KOPT-K1 (cell line): ENCODE measurements around the gene ECEL1.
"Not testable (repeated sequence)": the region's sequence is repeated elsewhere in the genome, so short reads cannot be mapped to it uniquely, and the experiment has no call there.

Experiments used
- H3K27ac ChIP-seq: fragments of 200-600 bp; sonication (generic); 2 replicates; pipeline ENCODE4 v1.5.1; 2016; ENCODE audit warnings: antibody characterized with exemption, mild to moderate bottlenecking, low read depth, low read length; ENCODE audit not compliant: poor library complexity, severe bottlenecking
- H3K36me3 ChIP-seq: fragments of 200-600 bp; sonication (generic); 2 replicates; pipeline ENCODE4 v1.5.1; 2017; ENCODE audit warnings: antibody characterized with exemption, mild to moderate bottlenecking, low read length, moderate library complexity; ENCODE audit not compliant: insufficient read depth
- H3K9me3 ChIP-seq: fragments of 200-600 bp; sonication (generic); 2 replicates; pipeline ENCODE4 v1.5.1; 2017; ENCODE audit warnings: antibody characterized with exemption, low read length, mild to moderate bottlenecking; ENCODE audit not compliant: insufficient read depth, poor library complexity, severe bottlenecking

ECEL1 gene, protein sequence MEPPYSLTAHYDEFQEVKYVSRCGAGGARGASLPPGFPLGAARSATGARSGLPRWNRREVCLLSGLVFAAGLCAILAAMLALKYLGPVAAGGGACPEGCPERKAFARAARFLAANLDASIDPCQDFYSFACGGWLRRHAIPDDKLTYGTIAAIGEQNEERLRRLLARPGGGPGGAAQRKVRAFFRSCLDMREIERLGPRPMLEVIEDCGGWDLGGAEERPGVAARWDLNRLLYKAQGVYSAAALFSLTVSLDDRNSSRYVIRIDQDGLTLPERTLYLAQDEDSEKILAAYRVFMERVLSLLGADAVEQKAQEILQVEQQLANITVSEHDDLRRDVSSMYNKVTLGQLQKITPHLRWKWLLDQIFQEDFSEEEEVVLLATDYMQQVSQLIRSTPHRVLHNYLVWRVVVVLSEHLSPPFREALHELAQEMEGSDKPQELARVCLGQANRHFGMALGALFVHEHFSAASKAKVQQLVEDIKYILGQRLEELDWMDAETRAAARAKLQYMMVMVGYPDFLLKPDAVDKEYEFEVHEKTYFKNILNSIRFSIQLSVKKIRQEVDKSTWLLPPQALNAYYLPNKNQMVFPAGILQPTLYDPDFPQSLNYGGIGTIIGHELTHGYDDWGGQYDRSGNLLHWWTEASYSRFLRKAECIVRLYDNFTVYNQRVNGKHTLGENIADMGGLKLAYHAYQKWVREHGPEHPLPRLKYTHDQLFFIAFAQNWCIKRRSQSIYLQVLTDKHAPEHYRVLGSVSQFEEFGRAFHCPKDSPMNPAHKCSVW

DNA sequence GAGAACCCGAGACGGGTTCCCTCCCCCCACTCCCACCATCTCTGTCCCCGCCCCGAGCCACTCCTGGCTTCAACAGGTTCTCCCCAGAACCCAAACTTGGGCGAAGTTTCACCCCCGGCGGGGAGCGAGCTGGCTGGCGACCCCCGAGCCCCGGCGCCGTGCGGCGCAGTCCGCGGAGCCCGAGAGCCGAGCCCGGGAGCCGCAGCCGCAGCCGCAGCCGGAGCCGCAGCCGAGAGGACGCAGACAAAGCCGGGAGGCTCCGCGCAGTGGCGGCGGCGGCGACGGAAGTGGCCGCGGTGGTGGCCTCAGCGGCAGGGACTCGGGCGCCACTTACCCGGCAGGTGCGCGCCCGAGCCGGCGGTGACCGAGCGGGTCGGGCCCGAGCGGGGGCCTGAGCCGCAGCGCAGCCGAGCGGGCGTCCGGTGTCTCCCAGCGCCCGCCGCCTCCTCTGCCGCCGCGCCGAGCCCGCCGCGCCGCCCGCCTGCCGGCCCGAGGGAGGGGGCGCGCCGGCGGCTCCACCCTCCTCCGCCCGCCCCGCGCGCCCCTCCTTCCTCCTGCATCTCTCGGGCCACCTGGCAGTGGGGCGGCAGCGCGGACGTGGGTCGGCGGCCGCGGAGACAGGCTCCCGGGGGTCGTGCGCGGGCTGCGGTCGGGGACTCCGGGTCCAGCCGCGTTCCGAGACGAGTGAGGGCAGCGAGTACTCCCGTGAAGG lies at the start of gene ECEL1:
Gene ECEL1, minus strand, starts transcription at position 450 of the 712 bp plus-strand sequence. CDS start 1,181 bp downstream, outside the sequence.
- Histone ChIP-seq H3K36me3 (no peaks in the 10 kb centered on the region), H3K9me3 (no peaks in the 10 kb centered on the region), H3K27ac (no peak within 1 kb of the TSS)

DNA sequence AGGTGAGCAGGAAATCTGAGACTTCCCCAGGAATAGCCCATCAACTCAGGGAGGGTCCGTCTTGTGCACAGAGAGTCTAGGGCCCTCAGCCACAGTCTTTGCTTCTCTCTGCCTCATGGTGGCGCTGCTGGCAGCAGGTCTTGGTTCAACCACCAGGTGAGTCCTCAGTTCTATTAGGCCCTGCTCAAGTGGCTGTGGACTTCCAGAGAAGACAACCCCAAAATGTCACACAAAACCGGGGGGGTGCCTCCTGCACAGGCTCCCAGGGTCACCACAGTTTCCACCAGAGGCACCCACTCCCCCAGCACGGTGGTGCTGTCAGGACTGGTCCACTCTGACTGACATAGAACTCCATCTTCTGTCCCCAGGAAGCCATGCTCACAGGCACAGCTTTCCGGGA lies 49.4 kb upstream of the ECEL1 start:
- Histone ChIP-seq H3K9me3 (no peaks in the 10 kb centered on the region), H3K27ac (no peak overlapping the region), H3K36me3 (no peaks in the 10 kb centered on the region)

DNA sequence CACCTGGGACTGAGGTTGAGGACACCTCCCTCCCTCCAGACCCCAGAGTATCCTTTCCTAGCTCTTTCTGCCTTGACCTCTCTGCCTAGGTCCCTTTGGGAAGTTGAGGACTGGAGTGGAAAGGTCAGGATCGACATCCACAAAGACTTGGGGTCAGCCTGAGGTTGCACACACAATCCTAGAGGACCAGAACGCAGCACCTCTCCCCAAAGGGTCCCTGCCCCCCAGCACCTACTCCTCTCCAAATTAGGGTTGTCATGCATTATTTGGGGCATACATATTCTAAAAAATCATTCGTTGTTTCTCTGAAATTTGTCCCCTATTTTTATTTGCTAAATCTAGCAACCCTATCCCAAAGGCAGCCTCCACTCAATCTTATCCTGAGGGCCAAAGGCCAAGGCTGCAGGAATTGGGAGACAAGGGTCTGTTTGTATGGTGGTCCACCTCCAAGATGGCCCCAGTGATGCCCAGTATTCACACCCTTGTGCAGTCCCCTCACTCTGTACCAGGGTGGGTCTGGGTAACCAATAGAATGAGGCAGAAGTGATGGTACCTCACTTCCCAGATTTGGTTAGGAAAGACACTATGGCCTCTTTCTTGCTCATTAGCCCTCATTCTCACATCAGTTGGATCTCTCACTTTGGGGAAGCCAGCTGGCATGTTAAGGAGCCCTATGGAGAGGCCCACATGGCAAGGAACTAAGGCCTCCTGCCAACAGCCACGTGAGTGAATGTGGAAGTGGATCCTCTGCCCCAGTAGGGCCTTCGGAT lies 48.3 kb upstream of the ECEL1 start:
- no peaks in the 10 kb centered on the region for H3K36me3 ChIP-seq
- H3K9me3 ChIP-seq: no peaks in the 10 kb centered on the region
- H3K27ac ChIP-seq: no peak overlapping the region

DNA sequence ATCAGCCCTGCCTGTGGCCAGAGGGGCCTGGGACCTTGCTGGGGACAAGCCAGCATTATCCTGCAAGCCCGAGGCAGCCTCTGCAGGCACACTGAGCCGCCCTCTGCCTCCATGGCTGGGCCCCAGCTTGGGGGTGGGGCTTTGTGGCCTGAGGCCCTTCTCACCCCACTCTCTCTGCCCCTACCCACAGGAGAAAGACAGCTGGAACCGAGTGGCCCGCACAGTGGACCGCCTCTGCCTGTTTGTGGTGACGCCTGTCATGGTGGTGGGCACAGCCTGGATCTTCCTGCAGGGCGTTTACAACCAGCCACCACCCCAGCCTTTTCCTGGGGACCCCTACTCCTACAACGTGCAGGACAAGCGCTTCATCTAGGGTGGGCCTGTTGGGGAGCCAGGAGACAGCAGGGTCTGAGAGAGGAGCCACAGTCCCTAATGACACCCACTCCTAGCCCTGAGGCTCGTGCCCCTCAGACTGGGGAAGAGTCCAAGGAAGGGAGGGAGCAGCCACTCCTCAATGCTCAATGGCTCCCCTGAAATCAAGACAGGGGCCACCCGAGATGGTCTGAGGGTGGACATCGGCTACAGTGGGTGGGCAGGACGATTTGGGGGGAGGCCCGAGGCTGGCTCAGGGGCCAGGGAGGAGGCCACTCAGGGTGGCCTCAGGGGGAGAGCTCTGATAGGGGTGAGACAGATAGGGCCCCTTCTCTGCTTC lies 47.5 kb upstream of the ECEL1 start:
- no peaks in the 10 kb centered on the region for H3K9me3 ChIP-seq
- no peaks in the 10 kb centered on the region for H3K36me3 ChIP-seq
- no peak overlapping the region for H3K27ac ChIP-seq

DNA sequence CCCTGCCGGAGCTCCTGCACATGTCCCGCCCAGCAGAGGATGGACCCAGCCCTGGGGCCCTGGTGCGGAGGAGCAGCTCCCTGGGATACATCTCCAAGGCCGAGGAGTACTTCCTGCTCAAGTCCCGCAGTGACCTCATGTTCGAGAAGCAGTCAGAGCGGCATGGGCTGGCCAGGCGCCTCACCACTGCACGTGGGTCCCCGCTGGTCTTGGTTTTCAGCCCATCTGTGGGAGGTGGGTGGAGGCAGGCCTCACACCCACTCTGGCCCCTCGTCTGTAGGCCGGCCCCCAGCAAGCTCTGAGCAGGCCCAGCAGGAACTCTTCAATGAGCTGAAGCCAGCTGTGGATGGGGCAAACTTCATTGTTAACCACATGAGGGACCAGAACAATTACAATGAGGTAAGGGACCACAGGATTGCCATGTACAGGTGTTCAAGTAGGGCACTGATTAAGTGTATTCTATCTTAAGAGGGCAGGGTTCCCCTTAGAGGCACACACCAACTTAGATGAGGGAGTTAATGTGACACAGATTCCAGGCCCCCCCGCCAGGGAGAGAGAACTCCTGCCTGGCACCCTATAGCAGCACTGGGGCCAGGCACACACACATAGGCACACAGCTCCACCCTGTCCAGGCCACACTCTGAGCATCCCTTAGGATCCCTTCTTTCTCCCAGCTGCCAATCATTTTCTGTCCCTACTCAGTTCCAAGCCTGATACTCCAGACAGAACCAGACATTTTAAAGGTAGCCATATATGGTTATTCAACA lies 46.5 kb upstream of the ECEL1 start:
- Histone ChIP-seq H3K27ac (no peak overlapping the region), H3K36me3 (no peaks in the 10 kb centered on the region), H3K9me3 (no peaks in the 10 kb centered on the region)

DNA sequence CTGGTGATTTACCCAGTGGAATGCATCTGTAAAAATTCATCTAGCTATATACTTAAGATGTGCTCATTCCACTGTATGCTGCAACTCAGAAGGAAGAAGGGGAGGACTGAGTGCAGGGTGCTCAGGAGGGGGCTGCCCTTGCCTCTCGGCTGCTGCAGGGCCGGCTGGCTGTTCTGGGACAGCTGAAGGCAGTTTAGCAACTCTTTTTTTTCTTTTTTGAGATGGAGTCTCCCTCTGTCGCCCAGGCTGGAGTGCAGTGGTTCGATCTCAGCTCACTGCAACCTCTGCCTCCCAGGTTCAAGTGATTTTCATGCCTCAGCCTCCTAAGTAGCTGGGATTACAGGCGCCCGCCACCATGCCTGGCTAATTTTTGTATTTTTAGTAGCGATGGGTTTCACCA lies 45.2 kb upstream of the ECEL1 start:
- H3K27ac ChIP-seq, H3K36me3 ChIP-seq, H3K9me3 ChIP-seq: not testable (repeated sequence)

DNA sequence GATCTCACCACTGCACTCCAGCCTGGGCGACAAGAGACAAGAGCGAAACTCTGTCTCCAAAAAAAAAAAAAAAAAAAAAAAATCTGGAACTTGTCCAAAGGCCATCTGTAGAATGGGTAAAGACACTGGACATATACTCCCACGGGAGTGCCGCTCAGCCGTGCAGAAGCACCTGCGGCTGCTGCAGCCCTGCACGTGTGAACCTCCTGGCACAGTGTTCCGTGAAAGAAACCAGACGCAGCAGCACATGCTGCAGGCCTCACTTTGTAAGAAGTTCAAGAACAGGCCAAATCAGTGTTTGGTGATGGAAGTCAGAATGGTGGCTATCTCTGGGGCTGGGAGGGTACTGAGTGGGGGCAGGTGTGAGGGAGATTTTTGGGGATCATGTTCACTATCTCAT lies 44.8 kb upstream of the ECEL1 start:
- Histone ChIP-seq H3K9me3 (no peaks in the 10 kb centered on the region), H3K27ac (no peak overlapping the region), H3K36me3 (no peaks in the 10 kb centered on the region)

DNA sequence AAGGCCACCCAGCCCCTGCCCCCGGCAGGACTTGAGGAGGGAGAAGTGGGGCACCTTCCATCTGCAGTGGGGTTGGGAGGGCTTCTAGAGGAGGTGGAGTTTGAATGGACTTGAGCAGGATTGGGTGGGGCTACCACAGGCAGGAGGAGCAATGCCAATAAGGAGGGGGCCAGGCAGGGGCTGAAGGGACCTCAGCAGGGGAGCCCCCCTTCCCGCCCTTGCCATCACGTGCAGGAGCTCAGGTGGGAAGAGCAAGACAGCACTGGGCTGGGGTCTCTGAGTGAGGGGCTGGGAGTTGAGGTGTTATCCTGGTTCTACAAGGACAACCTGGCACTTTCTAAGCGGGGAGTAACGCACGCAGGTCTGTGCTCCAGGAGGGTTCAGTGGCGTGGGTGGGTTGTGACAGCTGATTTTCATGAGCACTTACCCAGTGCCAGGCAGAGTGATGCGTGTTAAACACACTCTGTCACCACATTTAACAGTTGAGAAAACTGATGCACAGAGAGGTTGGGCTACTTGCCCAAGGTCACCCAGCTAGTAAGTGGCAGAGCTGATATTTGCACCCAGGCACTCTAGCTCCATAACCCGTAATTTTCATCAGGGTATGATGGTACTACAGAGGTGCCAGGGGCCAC lies 43.1 kb upstream of the ECEL1 start:
- Histone ChIP-seq H3K36me3 (no peaks in the 10 kb centered on the region), H3K9me3 (no peaks in the 10 kb centered on the region), H3K27ac (no peak overlapping the region)

DNA sequence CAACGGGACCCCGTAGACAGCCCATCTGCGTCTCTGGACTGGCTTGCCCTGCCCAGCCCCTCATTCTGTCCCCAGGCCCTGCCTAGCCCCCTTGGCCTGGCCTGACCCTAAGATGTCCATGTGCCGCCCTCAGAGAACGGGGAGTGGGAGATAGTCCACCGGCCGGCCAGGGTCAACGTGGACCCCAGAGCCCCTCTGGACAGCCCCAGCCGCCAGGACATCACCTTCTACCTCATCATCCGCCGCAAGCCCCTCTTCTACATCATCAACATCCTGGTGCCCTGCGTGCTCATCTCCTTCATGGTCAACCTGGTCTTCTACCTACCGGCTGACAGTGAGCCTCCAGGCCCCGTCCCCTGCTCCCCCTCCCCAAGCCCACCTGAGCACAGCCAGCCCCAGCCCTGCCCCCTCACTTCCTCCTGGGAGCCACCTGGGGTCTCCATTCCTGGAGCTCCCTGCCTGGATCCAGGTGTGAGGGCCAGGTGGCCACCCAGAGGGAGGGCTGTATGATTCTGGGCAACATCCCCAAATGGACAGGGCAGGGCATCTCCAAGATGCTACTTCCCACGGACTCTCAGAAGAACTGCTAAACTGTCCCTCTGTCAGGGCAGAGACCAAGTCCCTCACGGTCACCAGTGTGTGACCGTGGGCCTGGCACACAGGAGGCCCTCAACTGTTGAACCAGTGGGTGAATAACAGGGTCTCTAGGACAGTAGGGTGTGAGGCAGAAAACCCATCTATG lies 42.3 kb upstream of the ECEL1 start:
- no peaks in the 10 kb centered on the region for H3K9me3 ChIP-seq
- no peaks in the 10 kb centered on the region for H3K36me3 ChIP-seq
- no peak overlapping the region for H3K27ac ChIP-seq

DNA sequence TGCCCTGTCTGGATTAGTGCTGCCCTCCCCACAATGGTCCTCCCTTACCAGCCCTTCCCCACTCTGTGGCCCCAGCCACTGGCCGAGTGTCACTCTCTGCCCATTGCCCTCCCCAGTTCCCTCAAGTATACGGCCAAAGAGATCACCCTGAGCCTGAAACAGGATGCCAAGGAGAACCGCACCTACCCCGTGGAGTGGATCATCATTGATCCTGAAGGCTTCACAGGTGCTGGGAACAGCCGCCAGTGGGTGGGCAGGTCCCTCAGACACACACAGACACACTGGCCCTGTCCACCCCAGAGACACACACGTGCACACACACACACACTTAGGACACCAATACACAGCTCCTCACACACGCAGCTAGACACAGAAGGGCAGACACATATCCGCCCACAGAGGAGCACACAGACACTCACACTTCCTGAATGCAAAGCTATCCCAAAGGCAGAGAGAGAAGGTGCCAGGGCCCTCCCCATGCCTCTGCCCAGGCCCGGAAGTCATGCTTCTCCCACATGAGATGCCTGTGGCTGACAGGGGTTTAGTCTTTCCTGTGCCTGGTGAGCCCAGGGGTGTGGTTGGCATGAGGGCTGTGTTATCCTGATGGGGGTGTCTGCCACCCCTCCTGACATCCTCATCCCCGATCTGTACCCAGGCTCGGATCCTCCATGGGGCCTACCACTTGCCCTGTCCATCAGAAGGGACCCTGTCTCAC lies 41.3 kb upstream of the ECEL1 start:
- H3K27ac ChIP-seq: no peak overlapping the region
- H3K9me3 ChIP-seq: no peaks in the 10 kb centered on the region
- H3K36me3 ChIP-seq: no peaks in the 10 kb centered on the region

DNA sequence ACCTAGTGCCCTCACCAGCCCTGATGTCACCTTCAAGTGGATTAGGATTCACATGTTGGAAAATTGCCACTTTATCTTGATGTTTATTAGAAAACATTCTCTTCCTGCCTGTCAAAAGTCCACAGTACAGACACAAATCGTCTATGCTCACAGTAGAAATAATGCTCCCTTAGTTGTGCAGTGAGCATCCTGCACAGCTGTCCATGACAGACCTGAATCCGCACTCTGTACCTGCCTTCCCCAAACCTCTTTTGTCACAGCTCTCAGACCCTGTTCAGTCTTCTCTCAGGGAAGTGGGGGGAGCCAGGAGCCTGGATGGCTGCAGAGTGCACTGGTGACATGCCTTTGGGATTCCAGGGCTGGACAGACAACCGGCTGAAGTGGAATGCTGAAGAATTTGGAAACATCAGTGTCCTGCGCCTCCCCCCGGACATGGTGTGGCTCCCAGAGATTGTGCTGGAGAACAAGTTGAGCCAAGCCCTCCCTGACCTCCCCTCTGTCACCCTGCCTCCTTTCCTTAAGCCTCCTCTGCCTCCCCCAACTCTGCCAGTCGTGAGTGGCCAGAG lies 40.4 kb upstream of the ECEL1 start:
- Histone ChIP-seq H3K9me3 (no peaks in the 10 kb centered on the region), H3K36me3 (no peaks in the 10 kb centered on the region), H3K27ac (no peak overlapping the region)

DNA sequence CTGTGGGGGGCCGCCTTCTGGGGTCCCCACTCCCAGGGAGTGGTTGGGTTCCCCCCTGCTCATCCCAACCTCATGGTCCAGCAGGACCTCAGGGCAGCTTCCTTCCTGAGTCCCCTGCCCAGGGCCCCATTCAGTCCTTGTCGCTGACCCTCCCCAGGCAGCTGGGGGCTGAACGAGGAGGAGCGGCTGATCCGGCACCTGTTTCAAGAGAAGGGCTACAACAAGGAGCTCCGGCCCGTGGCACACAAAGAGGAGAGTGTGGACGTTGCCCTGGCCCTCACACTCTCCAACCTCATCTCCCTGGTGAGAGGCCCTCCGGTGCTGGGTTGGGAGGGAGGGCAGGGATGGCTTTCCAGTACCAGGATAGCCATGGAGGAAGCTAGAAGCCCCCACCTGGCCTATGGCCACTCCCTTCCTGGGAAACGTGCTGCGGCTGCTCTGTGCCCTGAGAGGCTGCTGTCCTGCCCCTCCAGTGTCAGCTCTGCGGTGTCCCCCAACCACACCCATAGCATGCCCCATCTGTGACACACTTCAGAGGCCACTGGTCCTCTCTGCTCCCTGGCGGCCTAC lies 38.8 kb upstream of the ECEL1 start:
- no peaks in the 10 kb centered on the region for H3K36me3 ChIP-seq
- H3K9me3 ChIP-seq: no peaks in the 10 kb centered on the region
- no peak overlapping the region for H3K27ac ChIP-seq
